ENCODE results near the gene ZNF467.

The ZNF467 gene

GRCh38 chr7:149743476-149744255 lies 29.7 kb downstream of the ZNF467 start:
- Mint-ChIP-seq H3K27ac (no peak overlapping the region), H3K9me3 (no peaks in the 10 kb centered on the region), H3K4me1 (ENCODE audit: low read depth) (peaks cover 12% of the 10 kb centered on the region), H3K27me3 (peaks cover 41% of the 10 kb centered on the region), H3K4me3 (no peak overlapping the region), H3K36me3 (ENCODE audit: low read depth) (no peaks in the 10 kb centered on the region)
- intact Hi-C loops (cut with micrococcal nuclease) = no loop called here

- Mint-ChIP-seq H3K27ac (no peak overlapping the region), H3K4me1 (ENCODE audit: low read depth) (peaks cover 12% of the 10 kb centered on the region), H3K27me3 (peaks cover 47% of the 10 kb centered on the region), H3K9me3 (no peaks in the 10 kb centered on the region), H3K4me3 (peak overlapping the region; percentile 76), H3K36me3 (ENCODE audit: low read depth) (no peaks in the 10 kb centered on the region)
- intact Hi-C loops (cut with micrococcal nuclease) = loop anchor here (1.0 kb wide), 1 partner anchor 80 kb away; no protein-coding TSS in a partner anchor
These were observed 31.2 kb downstream of the ZNF467 start for GRCh38 chr7:149742075-149742701.

- Mint-ChIP-seq H3K27me3 (peaks cover 51% of the 10 kb centered on the region), H3K4me3 (peak overlapping the region; percentile 76), H3K9me3 (no peaks in the 10 kb centered on the region), H3K4me1 (ENCODE audit: low read depth) (peaks cover 12% of the 10 kb centered on the region), H3K36me3 (ENCODE audit: low read depth) (no peaks in the 10 kb centered on the region), H3K27ac (no peak overlapping the region)
- intact Hi-C loops (cut with micrococcal nuclease) = loop anchor here (1.0 kb wide), 1 partner anchor 79 kb away; no protein-coding TSS in a partner anchor
These were observed 31.8 kb downstream of the ZNF467 start for GRCh38 chr7:149741629-149742028.

- no peak overlapping the region for H3K4me3 Mint-ChIP-seq
- no peaks in the 10 kb centered on the region for H3K9me3 Mint-ChIP-seq
- peaks cover 31% of the 10 kb centered on the region for H3K27me3 Mint-ChIP-seq
- H3K4me1 Mint-ChIP-seq (ENCODE audit: low read depth) = peaks cover 2% of the 10 kb centered on the region
- intact Hi-C loops (cut with micrococcal nuclease) = no loop called here
- H3K27ac Mint-ChIP-seq = no peak overlapping the region
- H3K36me3 Mint-ChIP-seq (ENCODE audit: low read depth) = peaks cover 26% of the 10 kb centered on the region
These were observed 36.7 kb downstream of the ZNF467 start for GRCh38 chr7:149736478-149737360.

- Mint-ChIP-seq H3K4me3 (no peak overlapping the region), H3K9me3 (no peaks in the 10 kb centered on the region), H3K27me3 (peaks cover 26% of the 10 kb centered on the region), H3K27ac (no peak overlapping the region), H3K4me1 (ENCODE audit: low read depth) (no peaks in the 10 kb centered on the region), H3K36me3 (ENCODE audit: low read depth) (peaks cover 34% of the 10 kb centered on the region)
- intact Hi-C loops (cut with micrococcal nuclease) = no loop called here
These were observed 37.5 kb downstream of the ZNF467 start for GRCh38 chr7:149735779-149736477.

- H3K4me1 Mint-ChIP-seq (ENCODE audit: low read depth) = no peaks in the 10 kb centered on the region
- no peak overlapping the region for H3K27ac Mint-ChIP-seq
- peaks cover 20% of the 10 kb centered on the region for H3K27me3 Mint-ChIP-seq
- H3K4me3 Mint-ChIP-seq = no peak overlapping the region
- peaks cover 42% of the 10 kb centered on the region for H3K36me3 Mint-ChIP-seq (ENCODE audit: low read depth)
- intact Hi-C loops (cut with micrococcal nuclease) = no loop called here
- H3K9me3 Mint-ChIP-seq = no peaks in the 10 kb centered on the region
These were observed 38.2 kb downstream of the ZNF467 start for GRCh38 chr7:149735181-149735602.

- H3K4me3 Mint-ChIP-seq = no peak overlapping the region
- intact Hi-C loops (cut with micrococcal nuclease) = no loop called here
- H3K27ac Mint-ChIP-seq = no peak overlapping the region
These were observed 38.7 kb downstream of the ZNF467 start for GRCh38 chr7:149734791-149735075.

GRCh38 chr7:149733924-149734790 lies 39.2 kb downstream of the ZNF467 start:
- no peaks in the 10 kb centered on the region for H3K9me3 Mint-ChIP-seq
- H3K4me1 Mint-ChIP-seq (ENCODE audit: low read depth) = no peaks in the 10 kb centered on the region
- H3K27me3 Mint-ChIP-seq = peaks cover 18% of the 10 kb centered on the region
- intact Hi-C loops (cut with micrococcal nuclease) = no loop called here
- H3K36me3 Mint-ChIP-seq (ENCODE audit: low read depth) = peaks cover 52% of the 10 kb centered on the region
- no peak overlapping the region for H3K4me3 Mint-ChIP-seq
- no peak overlapping the region for H3K27ac Mint-ChIP-seq

More at GRCh38 chr7:149734791-149735075, 38.7 kb downstream of the ZNF467 start:
- Mint-ChIP-seq H3K36me3 (ENCODE audit: low read depth) (peaks cover 46% of the 10 kb centered on the region), H3K9me3 (no peaks in the 10 kb centered on the region), H3K27me3 (peaks cover 19% of the 10 kb centered on the region), H3K4me1 (ENCODE audit: low read depth) (no peaks in the 10 kb centered on the region)

- peaks cover under 1% of the 10 kb centered on the region for H3K4me1 Mint-ChIP-seq (ENCODE audit: low read depth)
- peaks cover 16% of the 10 kb centered on the region for H3K27me3 Mint-ChIP-seq
- intact Hi-C loops (cut with micrococcal nuclease) = no loop called here
- no peak overlapping the region for H3K27ac Mint-ChIP-seq
- H3K9me3 Mint-ChIP-seq = no peaks in the 10 kb centered on the region
- H3K36me3 Mint-ChIP-seq (ENCODE audit: low read depth) = peaks cover 60% of the 10 kb centered on the region
- no peak overlapping the region for H3K4me3 Mint-ChIP-seq
These were observed 40.1 kb downstream of the ZNF467 start for GRCh38 chr7:149733131-149733923.

- Mint-ChIP-seq H3K9me3 (no peaks in the 10 kb centered on the region), H3K4me1 (ENCODE audit: low read depth) (peaks cover 8% of the 10 kb centered on the region), H3K36me3 (ENCODE audit: low read depth) (peaks cover 63% of the 10 kb centered on the region), H3K27ac (no peak overlapping the region), H3K27me3 (peaks cover 15% of the 10 kb centered on the region), H3K4me3 (no peak overlapping the region)
- intact Hi-C loops (cut with micrococcal nuclease) = no loop called here
These were observed 40.8 kb downstream of the ZNF467 start for GRCh38 chr7:149732611-149733010.

- Mint-ChIP-seq H3K4me1 (ENCODE audit: low read depth) (peaks cover 13% of the 10 kb centered on the region), H3K9me3 (no peaks in the 10 kb centered on the region), H3K36me3 (ENCODE audit: low read depth) (peaks cover 63% of the 10 kb centered on the region), H3K27ac (no peak overlapping the region), H3K4me3 (no peak overlapping the region), H3K27me3 (peaks cover 11% of the 10 kb centered on the region)
- intact Hi-C loops (cut with micrococcal nuclease) = no loop called here
These were observed 41.3 kb downstream of the ZNF467 start for GRCh38 chr7:149732111-149732561.

GRCh38 chr7:149731207-149731955 lies 42.0 kb downstream of the ZNF467 start:
- no peak overlapping the region for H3K4me3 Mint-ChIP-seq
- H3K9me3 Mint-ChIP-seq = no peaks in the 10 kb centered on the region
- H3K27ac Mint-ChIP-seq = no peak overlapping the region
- peaks cover 5% of the 10 kb centered on the region for H3K27me3 Mint-ChIP-seq
- peaks cover 17% of the 10 kb centered on the region for H3K4me1 Mint-ChIP-seq (ENCODE audit: low read depth)
- H3K36me3 Mint-ChIP-seq (ENCODE audit: low read depth) = peaks cover 67% of the 10 kb centered on the region
- intact Hi-C loops (cut with micrococcal nuclease) = no loop called here
